Measurements from ENCODE around the gene CLPTM1. TPM values are rescaled to one million over a fixed set of nuclear protein-coding genes. Genes with fewer than 3 reads are reported as not detected.
"Not testable (repeated sequence)": the region's sequence is repeated elsewhere in the genome, so short reads cannot be mapped to it uniquely, and the experiment has no call there.

Gene CLPTM1
- total and polyA plus RNA-seq, 12 donors = 67.8 to 306 (median 244) TPM

DNA sequence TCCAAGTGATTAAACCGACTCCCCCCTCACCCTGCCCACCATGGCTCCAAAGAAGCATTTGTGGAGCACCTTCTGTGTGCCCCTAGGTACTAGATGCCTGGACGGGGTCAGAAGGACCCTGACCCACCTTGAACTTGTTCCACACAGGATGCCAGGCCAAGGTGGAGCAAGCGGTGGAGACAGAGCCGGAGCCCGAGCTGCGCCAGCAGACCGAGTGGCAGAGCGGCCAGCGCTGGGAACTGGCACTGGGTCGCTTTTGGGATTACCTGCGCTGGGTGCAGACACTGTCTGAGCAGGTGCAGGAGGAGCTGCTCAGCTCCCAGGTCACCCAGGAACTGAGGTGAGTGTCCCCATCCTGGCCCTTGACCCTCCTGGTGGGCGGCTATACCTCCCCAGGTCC is 47.6 kb upstream of the CLPTM1 start:
- Histone ChIP-seq H3K36me3 (replicated peaks in 1 of 2) (peaks cover 0 to 18% of the 10 kb centered on the region in 2 donors), H3K4me1 (replicated peaks in 1 of 2) (peaks cover 45 to 63% of the 10 kb centered on the region in 2 donors), H3K9me3 (replicated peaks in 1 of 3) (no peaks in the 10 kb centered on the region), H3K27me3 (no peaks in the 10 kb centered on the region), H3K27ac (peak overlapping the region in 3 of 5 donors; percentile 37 to 83 (median 82)), H3K4me3 (peak overlapping the region in 2 of 4 donors; percentile 49 to 61)
- DNase-seq = peak in 1 of 7 donors; percentile 19
- WGBS, 4 donors = 74 to 82% (median 78%) methylated on average over 5 to 12 of the region's 12 CpGs
- TF ChIP-seq POLR2A (IDR thresholded peaks at IDR 0.05) = no peak
- TF ChIP-seq, protein P1, sequence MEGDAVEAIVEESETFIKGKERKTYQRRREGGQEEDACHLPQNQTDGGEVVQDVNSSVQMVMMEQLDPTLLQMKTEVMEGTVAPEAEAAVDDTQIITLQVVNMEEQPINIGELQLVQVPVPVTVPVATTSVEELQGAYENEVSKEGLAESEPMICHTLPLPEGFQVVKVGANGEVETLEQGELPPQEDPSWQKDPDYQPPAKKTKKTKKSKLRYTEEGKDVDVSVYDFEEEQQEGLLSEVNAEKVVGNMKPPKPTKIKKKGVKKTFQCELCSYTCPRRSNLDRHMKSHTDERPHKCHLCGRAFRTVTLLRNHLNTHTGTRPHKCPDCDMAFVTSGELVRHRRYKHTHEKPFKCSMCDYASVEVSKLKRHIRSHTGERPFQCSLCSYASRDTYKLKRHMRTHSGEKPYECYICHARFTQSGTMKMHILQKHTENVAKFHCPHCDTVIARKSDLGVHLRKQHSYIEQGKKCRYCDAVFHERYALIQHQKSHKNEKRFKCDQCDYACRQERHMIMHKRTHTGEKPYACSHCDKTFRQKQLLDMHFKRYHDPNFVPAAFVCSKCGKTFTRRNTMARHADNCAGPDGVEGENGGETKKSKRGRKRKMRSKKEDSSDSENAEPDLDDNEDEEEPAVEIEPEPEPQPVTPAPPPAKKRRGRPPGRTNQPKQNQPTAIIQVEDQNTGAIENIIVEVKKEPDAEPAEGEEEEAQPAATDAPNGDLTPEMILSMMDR (IDR thresholded peaks at IDR 0.05) = no peak
- intact Hi-C loops (cut with DNase I) = loop anchor here in 1 of 2 donors (10.0 kb wide), 1 partner anchor 157 kb away; no protein-coding TSS in a partner anchor

DNA sequence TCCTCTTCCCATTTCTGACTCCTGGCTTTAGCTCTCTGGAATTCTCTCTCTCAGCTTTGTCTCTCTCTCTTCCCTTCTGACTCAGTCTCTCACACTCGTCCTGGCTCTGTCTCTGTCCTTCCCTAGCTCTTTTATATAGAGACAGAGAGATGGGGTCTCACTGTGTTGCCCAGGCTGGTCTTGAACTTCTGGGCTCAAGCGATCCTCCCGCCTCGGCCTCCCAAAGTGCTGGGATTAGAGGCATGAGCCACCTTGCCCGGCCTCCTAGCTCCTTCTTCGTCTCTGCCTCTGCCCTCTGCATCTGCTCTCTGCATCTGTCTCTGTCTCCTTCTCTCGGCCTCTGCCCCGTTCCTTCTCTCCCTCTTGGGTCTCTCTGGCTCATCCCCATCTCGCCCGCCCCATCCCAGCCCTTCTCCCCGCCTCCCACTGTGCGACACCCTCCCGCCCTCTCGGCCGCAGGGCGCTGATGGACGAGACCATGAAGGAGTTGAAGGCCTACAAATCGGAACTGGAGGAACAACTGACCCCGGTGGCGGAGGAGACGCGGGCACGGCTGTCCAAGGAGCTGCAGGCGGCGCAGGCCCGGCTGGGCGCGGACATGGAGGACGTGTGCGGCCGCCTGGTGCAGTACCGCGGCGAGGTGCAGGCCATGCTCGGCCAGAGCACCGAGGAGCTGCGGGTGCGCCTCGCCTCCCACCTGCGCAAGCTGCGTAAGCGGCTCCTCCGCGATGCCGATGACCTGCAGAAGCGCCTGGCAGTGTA is 46.9 kb upstream of the CLPTM1 start:
- WGBS, 4 donors = 93 to 94% (median 93%) methylated on average over 40 to 46 of the region's 46 CpGs
- H3K4me3 ChIP-seq = peak overlapping the region in 2 of 4 donors; percentile 49 to 61
- H3K36me3 ChIP-seq (replicated peaks in 1 of 2) = peaks cover 0 to 11% of the 10 kb centered on the region in 2 donors
- H3K9me3 ChIP-seq (replicated peaks in 1 of 3) = no peaks in the 10 kb centered on the region
- no peaks in the 10 kb centered on the region for H3K27me3 ChIP-seq
- intact Hi-C loops (cut with DNase I) = loop anchor here in 1 of 2 donors (10.0 kb wide), 1 partner anchor 157 kb away; no protein-coding TSS in a partner anchor
- peak in 2 of 7 donors; percentile 14 to 31 for DNase-seq
- TF ChIP-seq, protein P1 (IDR thresholded peaks at IDR 0.05) = no peak
- TF ChIP-seq POLR2A (IDR thresholded peaks at IDR 0.05) = no peak
- H3K4me1 ChIP-seq (replicated peaks in 1 of 2) = peaks cover 47 to 69% of the 10 kb centered on the region in 2 donors
- H3K27ac ChIP-seq = peak overlapping the region in 2 of 5 donors; percentile 12 to 32

DNA sequence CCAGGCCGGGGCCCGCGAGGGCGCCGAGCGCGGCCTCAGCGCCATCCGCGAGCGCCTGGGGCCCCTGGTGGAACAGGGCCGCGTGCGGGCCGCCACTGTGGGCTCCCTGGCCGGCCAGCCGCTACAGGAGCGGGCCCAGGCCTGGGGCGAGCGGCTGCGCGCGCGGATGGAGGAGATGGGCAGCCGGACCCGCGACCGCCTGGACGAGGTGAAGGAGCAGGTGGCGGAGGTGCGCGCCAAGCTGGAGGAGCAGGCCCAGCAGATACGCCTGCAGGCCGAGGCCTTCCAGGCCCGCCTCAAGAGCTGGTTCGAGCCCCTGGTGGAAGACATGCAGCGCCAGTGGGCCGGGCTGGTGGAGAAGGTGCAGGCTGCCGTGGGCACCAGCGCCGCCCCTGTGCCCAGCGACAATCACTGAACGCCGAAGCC is 46.3 kb upstream of the CLPTM1 start:
- intact Hi-C loops (cut with DNase I) = loop anchor here in 1 of 2 donors (10.0 kb wide), 1 partner anchor 156 kb away; no protein-coding TSS in a partner anchor
- no peak for TF ChIP-seq POLR2A (IDR thresholded peaks at IDR 0.05)
- no peaks in the 10 kb centered on the region for H3K9me3 ChIP-seq (replicated peaks in 1 of 3)
- peaks cover 48 to 67% of the 10 kb centered on the region in 2 donors for H3K4me1 ChIP-seq (replicated peaks in 1 of 2)
- peak in 2 of 7 donors; percentile 35 to 37 for DNase-seq
- H3K27me3 ChIP-seq = no peaks in the 10 kb centered on the region
- no peak overlapping the region for H3K4me3 ChIP-seq
- no peak overlapping the region for H3K27ac ChIP-seq
- peaks cover 0 to 9% of the 10 kb centered on the region in 2 donors for H3K36me3 ChIP-seq (replicated peaks in 1 of 2)
- WGBS, 4 donors = 91 to 95% (median 93%) methylated on average over 11 to 44 of the region's 44 CpGs

DNA sequence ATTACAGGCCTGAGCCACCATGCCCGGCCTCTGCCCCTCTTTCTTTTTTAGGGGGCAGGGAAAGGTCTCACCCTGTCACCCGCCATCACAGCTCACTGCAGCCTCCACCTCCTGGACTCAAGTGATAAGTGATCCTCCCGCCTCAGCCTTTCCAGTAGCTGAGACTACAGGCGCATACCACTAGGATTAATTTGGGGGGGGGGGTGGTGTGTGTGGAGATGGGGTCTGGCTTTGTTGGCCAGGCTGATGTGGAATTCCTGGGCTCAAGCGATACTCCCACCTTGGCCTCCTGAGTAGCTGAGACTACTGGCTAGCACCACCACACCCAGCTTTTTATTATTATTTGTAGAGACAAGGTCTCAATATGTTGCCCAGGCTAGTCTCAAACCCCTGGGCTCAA is 45.4 kb upstream of the CLPTM1 start:
- no peaks in the 10 kb centered on the region for H3K27me3 ChIP-seq
- intact Hi-C loops (cut with DNase I) = loop anchor here in 1 of 2 donors (10.0 kb wide), 1 partner anchor 155 kb away; no protein-coding TSS in a partner anchor

DNA sequence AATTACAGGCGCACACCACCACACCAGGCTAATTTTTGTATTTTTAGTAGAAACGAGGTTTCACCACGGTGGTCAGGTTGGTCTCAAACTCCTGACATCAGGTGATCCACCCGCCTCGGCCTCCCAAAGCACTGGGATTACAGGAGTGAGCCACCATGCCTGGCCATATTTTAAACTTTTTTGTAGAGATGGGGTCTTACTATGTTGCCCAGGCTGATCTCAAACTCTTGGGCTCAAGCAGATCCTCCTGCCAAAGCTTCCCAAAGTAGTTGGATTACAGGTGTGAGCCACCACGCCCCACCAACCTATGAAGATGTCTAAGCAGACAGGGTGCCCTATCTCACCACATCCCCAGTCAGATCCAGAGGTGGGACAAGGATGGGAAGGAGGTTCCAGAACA is 43.3 kb upstream of the CLPTM1 start:
- H3K36me3 ChIP-seq (replicated peaks in 1 of 2); H3K4me3 ChIP-seq; DNase-seq; H3K9me3 ChIP-seq (replicated peaks in 1 of 3); H3K27me3 ChIP-seq; intact Hi-C loops (cut with DNase I): not testable (repeated sequence)
- Histone ChIP-seq H3K4me1 (replicated peaks in 1 of 2) (peaks cover 35 to 49% of the 10 kb centered on the region in 2 donors), H3K27ac (peak overlapping the region; percentile 16 to 92 (median 85))
- 90 to 95% (median 92%) methylated on average over 6 of the region's 6 CpGs for WGBS, 4 donors

More for the DNA sequence above, 45.4 kb upstream of the CLPTM1 start:
- H3K4me3 ChIP-seq = peak overlapping the region in 1 of 4 donors; percentile 34
- TF ChIP-seq, protein P1 (IDR thresholded peaks at IDR 0.05) = no peak
- peak in 1 of 2 donors; percentile 13 for TF ChIP-seq POLR2A (IDR thresholded peaks at IDR 0.05)
- H3K9me3 ChIP-seq (replicated peaks in 1 of 3) = no peaks in the 10 kb centered on the region
- H3K36me3 ChIP-seq (replicated peaks in 1 of 2) = peaks cover 0 to 9% of the 10 kb centered on the region in 2 donors
- H3K27ac ChIP-seq = peak overlapping the region in 3 of 5 donors; percentile 29 to 87 (median 85)
- peak in 2 of 7 donors; percentile 30 to 33 for DNase-seq
- WGBS, 4 donors = 86 to 89% (median 86%) methylated on average over 5 of the region's 5 CpGs
- H3K4me1 ChIP-seq (replicated peaks in 1 of 2) = peaks cover 38 to 58% of the 10 kb centered on the region in 2 donors

All from adrenal gland (tissue), 12 donors.